Neural progenitor cell (in vitro differentiated cells): ENCODE results near the gene SMTNL1. TPM values are rescaled to one million over a fixed set of nuclear protein-coding genes. Genes with fewer than 3 reads are reported as not detected.

ENCODE experiments used
- DNase-seq: peaks from one replicate; pipeline ENCODE4 v3.0.0-alpha.2; 2016; ENCODE audit warnings: low spot score
- H2AFZ ChIP-seq: fragments of 200-600 bp; sonication (generic); replicated peaks from 2 replicates; pipeline ENCODE4 v1.6.1; 2016; ENCODE audit warnings: antibody characterized with exemption
- H3F3A ChIP-seq: fragments of 200-600 bp; sonication (generic); 2 replicates; pipeline ENCODE4 v1.6.1; 2016; ENCODE audit warnings: antibody characterized with exemption, low read depth
- H3K27ac ChIP-seq: fragments of 200-600 bp; sonication (generic); 2 replicates; pipeline ENCODE4 v1.5.1; 2016; ENCODE audit warnings: mild to moderate bottlenecking
- H3K27me3 ChIP-seq: fragments of 200-600 bp; sonication (generic); 2 replicates; pipeline ENCODE4 v1.6.1; 2016; ENCODE audit warnings: mild to moderate bottlenecking, moderate library complexity
- H3K36me3 ChIP-seq: fragments of 200-600 bp; sonication (generic); 2 replicates; pipeline ENCODE4 v1.5.1; 2016
- H3K4me1 ChIP-seq: fragments of 200-600 bp; sonication (generic); 2 replicates; pipeline ENCODE4 v1.6.1; 2016; ENCODE audit warnings: mixed run types
- H3K4me2 ChIP-seq: fragments of 200-600 bp; sonication (generic); 2 replicates; pipeline ENCODE4 v1.6.1; 2016
- H3K4me3 ChIP-seq: fragments of 200-600 bp; sonication (generic); 2 replicates; pipeline ENCODE4 v1.5.1; 2016
- H3K79me2 ChIP-seq: fragments of 200-600 bp; sonication (generic); 2 replicates; pipeline ENCODE4 v1.6.1; 2016; ENCODE audit warnings: low read depth
- H3K9ac ChIP-seq: fragments of 200-600 bp; sonication (generic); 2 replicates; pipeline ENCODE4 v1.6.1; 2016
- H3K9me3 ChIP-seq: fragments of 200-600 bp; sonication (generic); 2 replicates; pipeline ENCODE4 v1.5.1; 2016; ENCODE audit warnings: low read depth
- H4K20me1 ChIP-seq: fragments of 200-600 bp; sonication (generic); 2 replicates; pipeline ENCODE4 v1.6.1; 2016; ENCODE audit warnings: low read depth
- H3K27ac Mint-ChIP-seq: 3 replicates; pipeline ENCODE4 v1.8.0; 2021; ENCODE audit warnings: mixed read lengths
- H3K27me3 Mint-ChIP-seq: 2 replicates; pipeline ENCODE4 v1.8.0; 2022; ENCODE audit warnings: low read depth, mild to moderate bottlenecking, inconsistent platforms, moderate library complexity, mixed read lengths; ENCODE audit not compliant: insufficient read depth
- H3K36me3 Mint-ChIP-seq: 3 replicates; pipeline ENCODE4 v1.8.0; 2021; ENCODE audit warnings: mixed read lengths
- H3K4me1 Mint-ChIP-seq: 3 replicates; pipeline ENCODE4 v1.8.0; 2021; ENCODE audit warnings: mixed read lengths
- H3K4me3 Mint-ChIP-seq: 3 replicates; pipeline ENCODE4 v1.8.0; 2021; ENCODE audit warnings: mild to moderate bottlenecking, moderate library complexity, mixed read lengths
- H3K9me3 Mint-ChIP-seq: 3 replicates; pipeline ENCODE4 v1.8.0; 2020; ENCODE audit warnings: mixed read lengths
- CTCF ChIP-seq: fragments of 200-600 bp; sonication (generic); IDR thresholded peaks from 2 replicates; pipeline ENCODE4 v1.5.1; 2017; ENCODE audit warnings: antibody characterized with exemption, mild to moderate bottlenecking
- EZH2 ChIP-seq: fragments of 200-600 bp; sonication (generic); IDR thresholded peaks from 2 replicates; pipeline ENCODE4 v1.6.1; 2017; ENCODE audit warnings: antibody characterized with exemption, mild to moderate bottlenecking, moderate library complexity
- EZH2phosphoT487 ChIP-seq: fragments of 200-600 bp; sonication (generic); IDR thresholded peaks from 2 replicates; pipeline ENCODE4 v1.6.1; 2017; ENCODE audit warnings: antibody characterized with exemption
- small RNA-seq: library from RNA; depleted of rRNA; stranded (forward); fragments of <200 nt; gene quantifications from one replicate; pipeline ENCODE3, GENCODE V24; 2015
- total RNA-seq: library from RNA; depleted of rRNA; stranded (reverse); fragments of >200 nt; gene quantifications from 2 replicates; pipeline ENCODE4 v1.2.3, GENCODE V29; 2015; ENCODE audit warnings: low replicate concordance

SMTNL1 gene
- total RNA-seq, 1 donor from 2014 or later, result not detected

- no peak for TF ChIP-seq CTCF
- TF ChIP-seq EZH2phosphoT487, result no peak
- no peak for TF ChIP-seq EZH2
- no peak overlapping the region for H3K9ac ChIP-seq
- H4K20me1 ChIP-seq, result no peaks in the 10 kb centered on the region
- H3K27me3 ChIP-seq, result no peaks in the 10 kb centered on the region
- H3K4me2 ChIP-seq, result peak overlapping the region; percentile 76
- no peaks in the 10 kb centered on the region for H3K9me3 Mint-ChIP-seq
- H3K36me3 ChIP-seq, result no peaks in the 10 kb centered on the region
- peaks cover 20% of the 10 kb centered on the region for H3K79me2 ChIP-seq
- H3K9me3 ChIP-seq, result no peaks in the 10 kb centered on the region
- peaks cover 14% of the 10 kb centered on the region for H3K36me3 Mint-ChIP-seq
- peak; percentile 98 for DNase-seq
- peak overlapping the region; percentile 56 for H3K4me3 ChIP-seq
- H2AFZ ChIP-seq, result no peak overlapping the region
- peaks cover 45% of the 10 kb centered on the region for H3F3A ChIP-seq
- peaks cover 8% of the 10 kb centered on the region for H3K27me3 Mint-ChIP-seq
- H3K4me1 Mint-ChIP-seq, result peaks cover 54% of the 10 kb centered on the region
- H3K27ac Mint-ChIP-seq, result peak overlapping the region; percentile 99
- peaks cover 50% of the 10 kb centered on the region for H3K4me1 ChIP-seq
- H3K27ac ChIP-seq, result peak overlapping the region; percentile 97
- H3K4me3 Mint-ChIP-seq, result peak overlapping the region; percentile 78
Observed at GRCh38 chr11:57597916-57598830, 60.8 kb downstream of the SMTNL1 start.

DNA sequence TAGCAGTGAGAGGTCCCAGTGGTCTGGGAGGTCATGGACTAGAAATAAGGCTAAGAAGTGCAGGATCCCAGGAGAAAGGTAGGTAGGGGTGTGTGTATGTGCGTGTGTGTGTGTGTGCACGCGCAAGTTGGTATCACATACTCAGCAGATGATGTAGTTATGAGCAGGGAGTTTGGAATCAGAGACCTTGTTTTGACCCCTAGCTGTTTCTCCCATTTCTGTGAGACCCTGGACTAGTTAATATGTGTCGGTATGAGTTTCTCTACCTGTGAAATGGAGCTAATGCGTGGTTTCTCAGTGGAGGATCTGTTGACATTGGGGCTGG, 61.4 kb downstream of the SMTNL1 start:
- Mint-ChIP-seq H3K27ac (peak overlapping the region; percentile 23), H3K4me1 (peaks cover 51% of the 10 kb centered on the region), H3K9me3 (no peaks in the 10 kb centered on the region), H3K36me3 (peaks cover 14% of the 10 kb centered on the region), H3K27me3 (peaks cover 8% of the 10 kb centered on the region), H3K4me3 (peak overlapping the region; percentile 78)
- Histone ChIP-seq H3K9ac (no peak overlapping the region), H3K4me1 (peaks cover 45% of the 10 kb centered on the region), H3K36me3 (no peaks in the 10 kb centered on the region), H3K27ac (peak overlapping the region; percentile 97), H3K79me2 (peaks cover 20% of the 10 kb centered on the region), H3K27me3 (no peaks in the 10 kb centered on the region), H3K9me3 (no peaks in the 10 kb centered on the region), H4K20me1 (no peaks in the 10 kb centered on the region), H3F3A (peaks cover 45% of the 10 kb centered on the region), H2AFZ (no peak overlapping the region), H3K4me3 (peak overlapping the region; percentile 56), H3K4me2 (peak overlapping the region; percentile 76)
- no peak for DNase-seq
- TF ChIP-seq EZH2phosphoT487, result no peak
- TF ChIP-seq CTCF, result no peak
- TF ChIP-seq EZH2, result no peak

GRCh38 chr11:57599381-57599780, 62.0 kb downstream of the SMTNL1 start:
- Mint-ChIP-seq H3K27ac (peak overlapping the region; percentile 47), H3K36me3 (peaks cover 14% of the 10 kb centered on the region), H3K9me3 (no peaks in the 10 kb centered on the region), H3K4me1 (peaks cover 47% of the 10 kb centered on the region), H3K27me3 (peaks cover 8% of the 10 kb centered on the region), H3K4me3 (peak overlapping the region; percentile 78)
- no peak for TF ChIP-seq CTCF
- TF ChIP-seq EZH2phosphoT487, result no peak
- TF ChIP-seq EZH2, result no peak
- Histone ChIP-seq H3K4me2 (peak overlapping the region; percentile 76), H3K27me3 (no peaks in the 10 kb centered on the region), H3K79me2 (peaks cover 20% of the 10 kb centered on the region), H3K9ac (no peak overlapping the region), H3K4me1 (peaks cover 42% of the 10 kb centered on the region), H3K27ac (peak overlapping the region; percentile 97), H3K36me3 (no peaks in the 10 kb centered on the region), H3F3A (peaks cover 45% of the 10 kb centered on the region), H2AFZ (no peak overlapping the region), H3K9me3 (no peaks in the 10 kb centered on the region), H3K4me3 (peak overlapping the region; percentile 56), H4K20me1 (no peaks in the 10 kb centered on the region)
- no peak for DNase-seq

Small RNA genes lying within 50 kb of the gene (small RNA-seq; reads per million reads assigned to genes)
- not detected for gene RN7SL605P

Other genes with a start within 250 kb of the SMTNL1 start
- gene TNKS1BP1, start 212.6 kb upstream of the SMTNL1 start, total RNA-seq, result 11.7 and 45.1 TPM in 2 replicates
- gene SSRP1, start 201.7 kb upstream of the SMTNL1 start, total RNA-seq, result 186 and 222 TPM in 2 replicates
- 1.5 and 2.4 TPM in 2 replicates for gene P2RX3, start 199.2 kb upstream of the SMTNL1 start, total RNA-seq
- gene PRG3, start 156.4 kb upstream of the SMTNL1 start, total RNA-seq, result not detected in 2 replicates
- gene PRG2, start 146.9 kb upstream of the SMTNL1 start, total RNA-seq, result not detected in 2 replicates
- gene SLC43A3, start 110.5 kb upstream of the SMTNL1 start, total RNA-seq, result 5.6 and 7.8 TPM in 2 replicates
- gene RTN4RL2, start 77.1 kb upstream of the SMTNL1 start, total RNA-seq, result 0.13 and 1.9 TPM in 2 replicates
- gene SLC43A1, start 21.9 kb upstream of the SMTNL1 start, total RNA-seq, result 0.99 and 1.5 TPM in 2 replicates
- 19.1 and 21.9 TPM in 2 replicates for gene TIMM10, start 6.8 kb upstream of the SMTNL1 start, total RNA-seq
- gene UBE2L6, start 30.1 kb downstream of the SMTNL1 start, total RNA-seq, result 76.2 and 112 TPM in 2 replicates
- 46.0 and 68.1 TPM in 2 replicates for gene SERPING1, start 60.1 kb downstream of the SMTNL1 start, total RNA-seq
- gene YPEL4, start 112.3 kb downstream of the SMTNL1 start, total RNA-seq, result 0.22 TPM in 1 of 2 replicates, not detected in the other
- 18.0 TPM in 2 replicates for gene CLP1, start 120.2 kb downstream of the SMTNL1 start, total RNA-seq
- gene ZDHHC5, start 130.5 kb downstream of the SMTNL1 start, total RNA-seq, result 28.5 and 41.8 TPM in 2 replicates
- gene MED19, start 174.6 kb downstream of the SMTNL1 start, total RNA-seq, result 11.8 and 15.1 TPM in 2 replicates
- 65.9 and 66.5 TPM in 2 replicates for gene TMX2, start 175.0 kb downstream of the SMTNL1 start, total RNA-seq
- 164 and 206 TPM in 2 replicates for gene SELENOH, start 203.9 kb downstream of the SMTNL1 start, total RNA-seq
- not detected in 2 replicates for gene BTBD18, start 214.2 kb downstream of the SMTNL1 start, total RNA-seq
- 135 and 150 TPM in 2 replicates for gene CTNND1, start 224.2 kb downstream of the SMTNL1 start, total RNA-seq